Occipital lobe (tissue), 2 donors: ENCODE measurements around the gene ADA. TPM values are rescaled to one million over a fixed set of nuclear protein-coding genes. Genes with fewer than 3 reads are reported as not detected.

Source experiments
- DNase-seq: peaks from one replicate; lab custom pipeline; 2025; lab: John Stamatoyannopoulos, UW
- total RNA-seq: library from RNA; depleted of rRNA; stranded (reverse); fragments of >200 nt; gene quantifications from one replicate; pipeline ENCODE4 v1.2.3, GENCODE V29; 2014

ADA gene
- total RNA-seq, 1 donor from 2014 or later: 1.7 TPM

DNA sequence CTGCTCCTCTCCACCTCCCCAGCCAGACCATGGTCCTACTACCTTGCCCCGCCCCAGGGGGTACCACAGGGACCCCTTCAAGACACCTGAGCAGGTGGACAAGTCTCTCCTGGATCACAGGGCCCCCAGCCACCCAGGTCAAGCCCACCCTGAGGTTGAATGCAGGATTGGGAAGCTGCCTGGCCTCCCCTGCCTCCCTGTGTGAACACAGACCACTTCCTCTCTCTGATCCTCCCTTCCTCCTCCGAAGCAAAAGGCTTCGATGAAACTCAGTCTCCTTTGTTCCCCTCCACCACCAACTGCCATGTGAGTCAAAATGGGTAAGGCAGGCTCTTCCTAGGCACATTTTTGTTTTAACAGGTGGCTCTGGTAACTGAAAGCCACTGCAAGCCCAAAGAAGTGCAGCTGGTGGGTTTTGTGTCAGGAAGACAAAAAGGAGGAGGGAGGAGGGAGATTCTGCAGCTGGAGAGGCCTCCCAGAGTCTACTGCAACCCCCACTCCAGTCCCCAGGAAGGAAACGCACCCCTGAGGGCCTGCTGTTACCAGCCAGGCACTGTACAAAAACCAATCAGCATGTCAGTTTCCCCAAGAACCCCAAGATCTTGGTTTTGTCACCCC lies 5.4 kb downstream of the ADA start:
- DNase-seq: no peak

DNA sequence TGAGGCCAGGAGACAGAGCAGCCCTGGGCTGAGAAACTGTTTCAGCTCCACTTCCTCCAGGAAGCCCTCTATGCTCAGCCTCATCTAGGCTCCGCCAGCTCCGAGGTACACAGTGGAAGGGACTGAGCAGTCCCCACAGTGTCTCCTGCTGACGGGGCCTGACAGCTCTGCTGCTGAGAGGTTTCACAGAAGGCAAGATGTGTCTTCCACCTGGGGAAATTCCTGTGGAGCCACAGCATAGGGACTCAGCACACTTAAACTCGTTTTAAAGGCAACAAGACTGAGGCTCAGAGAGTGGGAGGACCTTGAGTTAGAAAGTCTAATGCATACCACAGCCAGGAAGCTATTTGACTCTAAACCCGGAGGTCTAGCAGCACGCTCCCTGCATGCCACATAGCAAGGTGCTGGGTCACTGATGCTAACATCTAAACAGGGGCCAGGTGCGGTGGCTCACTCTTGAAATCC lies 6.8 kb downstream of the ADA start:
- no peak for DNase-seq

DNA sequence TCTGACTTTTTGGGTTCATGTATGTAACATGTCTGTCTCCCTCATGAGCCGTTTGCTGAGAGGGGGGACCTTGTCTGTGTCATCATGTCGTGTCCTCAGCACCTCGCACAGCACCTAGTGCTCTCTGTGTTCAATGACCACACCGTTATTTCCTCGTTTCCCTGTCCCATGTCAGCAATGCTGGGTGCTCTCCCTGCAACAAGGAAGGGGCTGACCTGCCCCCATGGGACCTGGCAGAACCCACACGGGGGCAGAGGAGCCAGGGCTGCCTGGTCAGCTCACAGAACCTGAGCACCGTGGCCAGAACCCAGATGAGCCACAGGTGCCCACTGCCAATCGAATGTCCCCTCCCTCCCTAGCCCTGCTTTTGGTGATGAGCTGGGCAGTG lies 7.3 kb downstream of the ADA start:
- no peak for DNase-seq

DNA sequence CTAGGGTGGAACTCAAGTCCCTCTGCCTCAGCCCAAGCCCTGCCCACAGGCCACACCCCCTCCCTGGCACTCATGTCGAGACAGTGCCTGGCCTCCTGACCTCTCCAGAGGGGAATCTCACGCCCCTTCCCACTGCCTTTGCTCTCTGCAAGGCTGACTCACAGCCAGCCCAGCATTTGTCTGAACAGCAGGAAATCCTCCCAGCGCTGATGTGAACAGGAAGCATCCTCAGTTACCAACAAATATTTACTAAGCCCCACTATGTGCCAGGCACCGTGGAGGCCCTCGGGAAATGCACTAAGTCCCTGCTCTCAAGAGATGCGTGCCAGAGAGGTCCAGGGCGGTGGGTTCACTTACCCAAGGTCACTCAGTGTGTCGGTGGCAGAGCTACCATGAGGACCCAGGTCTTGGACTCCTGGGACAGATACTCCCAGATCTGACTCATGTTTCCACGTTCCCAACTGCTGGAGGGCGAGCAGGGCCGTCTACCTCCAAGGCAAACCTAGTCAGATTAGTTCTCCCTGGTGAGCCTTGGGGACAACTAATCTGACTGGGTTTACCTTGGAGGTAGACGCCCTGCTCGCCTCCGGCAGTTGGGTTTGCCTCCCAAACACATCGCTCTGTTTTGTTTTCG lies 7.8 kb downstream of the ADA start:
- no peak for DNase-seq

- DNase-seq: no peak
Observed at GRCh38 chr20:44643154-44643519, 8.4 kb downstream of the ADA start.

- DNase-seq: no peak
Observed at GRCh38 chr20:44642203-44643153, 9.0 kb downstream of the ADA start.

GRCh38 chr20:44641325-44641724 lies 10.2 kb downstream of the ADA start:
- no peak for DNase-seq

DNA sequence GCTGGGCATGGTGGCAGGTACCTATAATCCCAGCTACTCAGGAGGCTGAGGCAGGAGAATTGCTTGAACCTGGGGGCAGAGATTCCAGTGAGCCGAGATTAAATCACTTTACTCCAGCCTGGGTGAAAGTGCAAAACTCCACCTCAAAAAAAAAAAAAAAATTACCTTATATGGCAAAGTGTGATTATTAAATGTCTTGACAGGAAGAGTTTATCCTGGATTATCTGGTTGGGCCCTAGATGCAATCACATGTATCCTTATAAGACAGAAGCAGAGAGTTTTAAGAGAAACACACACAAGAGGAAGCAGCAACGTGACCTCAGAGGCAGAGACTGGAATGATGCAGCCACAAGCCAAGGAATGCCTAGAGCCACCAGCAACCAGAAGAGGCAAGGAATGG lies 11.0 kb downstream of the ADA start:
- no peak for DNase-seq

DNA sequence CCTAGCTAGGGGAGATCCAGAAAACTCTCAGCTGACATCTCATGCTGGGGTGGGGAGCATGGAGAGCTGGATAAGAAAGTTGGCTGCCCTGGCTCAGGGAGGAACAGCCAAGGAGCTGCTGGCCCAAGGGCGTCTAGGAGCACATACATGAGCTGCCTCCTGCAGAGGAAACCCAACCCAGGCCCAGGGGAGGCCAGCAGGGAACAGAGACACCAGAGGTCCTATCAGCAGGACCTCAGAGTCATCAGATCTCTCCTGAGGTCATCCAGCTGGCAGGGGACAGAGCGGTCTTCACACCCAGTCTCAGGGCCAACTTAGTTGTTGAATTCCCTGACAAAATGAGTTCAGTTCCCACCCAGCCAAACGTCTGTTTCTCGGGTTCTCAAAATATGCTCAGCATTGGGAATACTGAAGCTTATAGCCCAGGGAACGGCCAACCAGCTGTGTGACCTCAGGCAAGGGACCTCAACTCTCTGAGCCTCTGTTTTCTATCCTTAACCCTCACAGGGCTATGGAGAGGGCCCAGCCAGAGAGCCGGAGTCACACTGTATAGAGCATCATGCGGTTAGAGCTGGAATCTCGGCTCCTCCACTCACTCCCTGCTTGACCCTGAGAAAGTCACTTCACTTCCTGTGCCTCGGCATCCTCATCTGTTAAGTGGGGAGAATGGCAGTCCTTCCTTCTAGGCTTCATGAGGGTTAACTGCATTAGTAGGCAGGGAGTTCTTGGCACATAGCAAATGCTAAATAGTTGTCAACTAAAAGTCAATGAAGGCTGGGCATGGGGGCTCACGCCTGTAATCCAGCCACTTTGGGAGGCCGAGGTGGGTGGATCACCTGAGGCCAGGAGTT lies 13.8 kb downstream of the ADA start:
- DNase-seq: no peak

GRCh38 chr20:44637042-44637441 lies 14.5 kb downstream of the ADA start:
- DNase-seq: no peak

DNA sequence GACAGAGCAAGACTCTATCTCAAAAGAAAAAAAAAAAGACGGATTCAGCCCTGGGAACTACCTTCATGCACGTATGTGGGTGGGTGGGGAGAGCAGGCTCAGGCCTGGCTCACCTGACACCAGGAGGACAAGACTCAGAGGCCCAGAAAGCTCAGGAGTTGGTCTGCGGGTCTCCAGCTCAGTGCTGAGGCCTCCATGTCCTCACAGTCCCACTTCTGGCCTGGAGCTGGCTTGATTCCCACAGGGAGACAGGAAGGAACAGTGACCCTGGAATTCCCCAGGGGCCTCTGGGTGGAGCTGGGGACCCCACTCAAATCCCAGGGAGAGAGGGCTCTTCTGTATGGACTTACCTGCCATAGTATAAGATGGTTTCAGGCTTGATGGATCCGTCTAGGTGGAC lies 15.6 kb downstream of the ADA start:
- no peak for DNase-seq

GRCh38 chr20:44633872-44634600 lies 17.5 kb downstream of the ADA start:
- no peak for DNase-seq

- DNase-seq: no peak
Observed at GRCh38 chr20:44633187-44633810, 18.2 kb downstream of the ADA start.

DNA sequence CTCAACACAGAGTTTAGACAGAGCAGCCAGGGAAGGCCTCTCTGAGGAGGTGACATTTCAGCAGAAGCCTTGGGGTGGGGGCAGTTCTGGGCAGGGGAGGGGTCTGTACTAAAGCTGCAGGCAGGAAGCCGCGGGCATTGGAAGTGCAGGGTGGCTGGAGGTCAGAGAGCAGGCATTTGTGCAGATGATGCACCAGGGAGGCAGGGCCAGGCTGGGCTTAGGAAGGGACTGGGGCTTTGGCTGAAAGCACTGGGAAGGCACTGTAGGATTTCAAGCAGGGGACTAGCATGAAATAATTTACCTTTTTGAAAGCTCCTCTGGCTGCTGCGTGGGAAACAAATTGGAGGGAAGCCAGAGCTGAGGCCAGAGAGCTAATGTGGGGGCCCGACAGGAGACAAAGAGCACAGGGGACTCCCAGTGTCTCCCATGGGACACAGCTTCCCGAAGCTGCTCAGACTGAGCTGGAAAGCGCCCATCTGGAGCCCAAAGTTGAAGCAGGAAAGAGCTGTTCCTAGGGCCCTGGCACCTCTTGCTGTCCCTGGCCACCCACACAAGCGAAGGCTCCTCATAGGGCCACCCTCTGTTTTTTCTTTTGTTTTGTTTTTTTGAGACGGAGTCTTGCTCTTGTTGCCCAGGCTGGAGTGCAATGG lies 19.3 kb downstream of the ADA start:
- DNase-seq: no peak

- no peak for DNase-seq
Observed at GRCh38 chr20:44630297-44630696, 21.2 kb downstream of the ADA start.

- DNase-seq: no peak
Observed at GRCh38 chr20:44629542-44629941, 22.0 kb downstream of the ADA start.

GRCh38 chr20:44629017-44629385 lies 22.5 kb downstream of the ADA start:
- DNase-seq: no peak

DNA sequence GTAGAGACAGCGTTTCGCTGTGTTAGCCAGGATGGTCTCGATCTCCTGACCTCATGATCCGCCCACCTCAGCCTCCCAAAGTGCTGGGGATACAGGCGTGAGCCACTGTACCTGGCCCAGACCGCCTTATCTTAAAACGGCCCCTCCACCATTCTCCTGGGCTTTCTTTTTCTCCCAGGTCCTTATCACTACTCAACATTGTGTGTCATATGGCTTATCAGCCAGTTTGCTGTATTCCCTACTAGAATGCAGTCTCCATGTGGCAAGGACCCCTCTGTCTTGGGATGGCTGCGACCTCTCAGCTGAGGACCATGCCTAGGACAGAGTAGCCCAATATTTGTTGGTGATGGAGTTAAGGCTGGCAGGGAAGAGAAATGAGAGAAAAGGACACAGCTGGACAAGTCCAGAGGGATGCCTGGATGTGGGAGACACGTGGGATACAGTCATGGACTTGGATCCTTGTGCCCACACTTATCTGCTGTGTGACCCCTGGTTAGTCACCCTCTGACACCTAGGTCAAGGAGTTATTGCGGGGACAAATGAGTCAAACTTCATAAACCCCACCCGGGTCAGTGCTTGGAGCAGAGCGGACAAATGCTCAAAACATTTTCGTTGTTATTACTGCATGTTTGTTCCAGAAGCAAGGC lies 24.0 kb downstream of the ADA start:
- DNase-seq: no peak

DNA sequence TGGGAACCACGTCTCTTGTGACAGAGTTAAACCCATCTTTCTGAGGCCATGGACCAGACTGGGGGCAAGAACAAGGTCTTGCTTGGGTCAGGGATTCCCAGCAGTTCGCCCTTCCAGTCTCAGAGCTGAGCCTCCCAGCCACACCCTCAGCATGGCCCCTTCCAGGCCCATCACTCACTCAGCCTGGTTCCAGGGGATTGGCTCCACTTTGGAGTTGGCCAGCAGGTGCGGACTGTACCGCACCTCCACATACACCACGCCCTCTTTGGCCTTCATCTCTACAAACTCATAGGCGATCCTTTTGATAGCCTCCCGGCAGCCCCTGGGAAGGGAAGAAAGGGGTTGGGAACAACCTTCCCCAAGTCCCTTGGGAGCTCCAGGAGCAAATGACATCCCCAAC lies 25.2 kb downstream of the ADA start:
- DNase-seq: no peak
